ENCODE data around the gene OR4D9. TPM values are rescaled to one million over a fixed set of nuclear protein-coding genes. Genes with fewer than 3 reads are reported as not detected.

Gene OR4D9
- total and polyA plus RNA-seq, 2 of the 8 experiments (the other 6 are each of a cell fraction or from before 2014, with no cell fraction given): not detected

DNA sequence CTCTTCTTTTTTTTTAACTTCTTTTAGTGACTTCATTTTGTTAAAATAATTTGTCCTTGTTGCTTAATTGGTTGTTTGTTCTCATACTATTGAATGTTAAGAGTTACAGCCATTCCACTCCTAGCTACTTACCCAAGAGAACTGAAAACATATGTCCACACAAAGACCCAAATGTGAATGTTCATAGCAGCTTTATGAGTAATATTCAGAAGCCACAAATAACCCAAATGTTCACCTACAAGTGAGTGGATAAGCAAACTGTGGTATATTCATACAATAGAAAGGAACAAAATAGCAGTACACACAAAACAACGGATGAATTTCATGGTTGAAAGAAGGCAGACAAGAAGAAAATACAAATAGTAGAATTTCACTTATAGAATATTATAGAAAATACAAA is 9.4 kb upstream of the OR4D9 start (continued):
- TF ChIP-seq CHD7 (IDR thresholded peaks at IDR 0.05; ENCODE audit: insufficient replicate concordance, low read length): no peak
- no peak for TF ChIP-seq TAF1 (IDR thresholded peaks at IDR 0.05; ENCODE audit: low read depth, low read length)
- TF ChIP-seq SIX5 (IDR thresholded peaks at IDR 0.05; ENCODE audit: low read depth, low read length): no peak
- TF ChIP-seq RFX5 (IDR thresholded peaks at IDR 0.05; ENCODE audit: borderline replicate concordance, low read depth, low read length): no peak
- TF ChIP-seq RXRA (IDR thresholded peaks at IDR 0.05; ENCODE audit: insufficient read depth, low read depth, low read length): no peak
- TF ChIP-seq CREB1 (IDR thresholded peaks at IDR 0.05): no peak

All from H1 (cell line).